HG02623 (cell line): Measurements from ENCODE around the gene HIC1.
"Not testable (repeated sequence)": the region's sequence is repeated elsewhere in the genome, so short reads cannot be mapped to it uniquely, and the experiment has no call there.

ENCODE experiments used
- ATAC-seq: cut with Tn5 transposase; IDR thresholded peaks from one replicate; pipeline ENCODE4 v1.9.1; 2021; ENCODE audit warnings: moderate library complexity; ENCODE audit not compliant: unreplicated experiment

Gene HIC1

GRCh38 chr17:2054512-2055291 lies at the start of gene HIC1:
TSS of gene HIC1 (plus strand) at chr17:2055103. CDS start at chr17:2056691, 1,588 bp downstream.
- no peak for ATAC-seq

GRCh38 chr17:2008332-2009126 lies 46.4 kb upstream of the HIC1 start:
- no peak for ATAC-seq

- no peak for ATAC-seq
Observed at GRCh38 chr17:2009737-2010136, 45.2 kb upstream of the HIC1 start.

GRCh38 chr17:2011411-2012371 lies 43.2 kb upstream of the HIC1 start:
- no peak for ATAC-seq

GRCh38 chr17:2012499-2012898 lies 42.4 kb upstream of the HIC1 start:
- ATAC-seq, result no peak

GRCh38 chr17:2013220-2013993 lies 41.5 kb upstream of the HIC1 start:
- not testable (repeated sequence) for ATAC-seq

- no peak for ATAC-seq
Observed at GRCh38 chr17:2013994-2014317, 40.9 kb upstream of the HIC1 start.

- no peak for ATAC-seq
Observed at GRCh38 chr17:2015314-2015713, 39.6 kb upstream of the HIC1 start.

GRCh38 chr17:2016494-2016893 lies 38.4 kb upstream of the HIC1 start:
- no peak for ATAC-seq

GRCh38 chr17:2017274-2017941 lies 37.5 kb upstream of the HIC1 start:
- no peak for ATAC-seq

GRCh38 chr17:2018716-2019510 lies 36.0 kb upstream of the HIC1 start:
- no peak for ATAC-seq

GRCh38 chr17:2019723-2020122 lies 35.2 kb upstream of the HIC1 start:
- ATAC-seq, result no peak

- ATAC-seq, result no peak
Observed at GRCh38 chr17:2020721-2021120, 34.2 kb upstream of the HIC1 start.

- ATAC-seq, result no peak
Observed at GRCh38 chr17:2022647-2023240, 32.2 kb upstream of the HIC1 start.

- no peak for ATAC-seq
Observed at GRCh38 chr17:2023256-2023655, 31.6 kb upstream of the HIC1 start.

GRCh38 chr17:2023692-2024571 lies 31.0 kb upstream of the HIC1 start:
- no peak for ATAC-seq

GRCh38 chr17:2024572-2025219 lies 30.2 kb upstream of the HIC1 start:
- ATAC-seq, result no peak
